MCF 10A (cell line): ENCODE measurements around the gene AVL9. TPM values are rescaled to one million over a fixed set of nuclear protein-coding genes. Genes with fewer than 3 reads are reported as not detected.
A peak's percentile ranks its signal among the peaks of the same experiment; 100 is the strongest.

Experiments
- BruUV-seq: library from RNA; stranded (reverse); fragments of 400-500 nt; replicated peaks from 2 replicates; lab custom pipeline; 2021; lab: Mats Ljungman, UMichigan
- CTCF ChIA-PET: fragments of 300-600 bp; sonication (Branson Sonifier 250); formaldehyde crosslinking; extraction: SDS; loops from one replicate; lab custom pipeline; 2021; ENCODE audit warnings: antibody characterized with exemption, inconsistent platforms; lab: Yijun Ruan, JAX
- POLR2A ChIA-PET: fragments of 300-600, 350-650 bp; sonication (Branson Sonifier 250); formaldehyde crosslinking; extraction: SDS; loops from one replicate; lab custom pipeline; 2020; ENCODE audit warnings: antibody characterized with exemption, inconsistent platforms; lab: Yijun Ruan, JAX
- DNase-seq: peaks from one replicate; pipeline ENCODE4 v3.0.0-alpha.2; 2018; ENCODE audit not compliant: unreplicated experiment
- H3K27ac Mint-ChIP-seq: one replicate; pipeline ENCODE4 v1.8.0; 2022; ENCODE audit warnings: mild to moderate bottlenecking, low read depth, mixed read lengths; ENCODE audit not compliant: unreplicated experiment
- H3K27me3 Mint-ChIP-seq: one replicate; pipeline ENCODE4 v1.8.0; 2022; ENCODE audit warnings: mixed read lengths; ENCODE audit not compliant: insufficient read depth, unreplicated experiment
- H3K36me3 Mint-ChIP-seq: one replicate; pipeline ENCODE4 v1.8.0; 2022; ENCODE audit warnings: mild to moderate bottlenecking, moderate library complexity, mixed read lengths; ENCODE audit not compliant: insufficient read depth, unreplicated experiment
- H3K4me1 Mint-ChIP-seq: one replicate; pipeline ENCODE4 v1.8.0; 2022; ENCODE audit warnings: mixed read lengths; ENCODE audit not compliant: insufficient read depth, unreplicated experiment
- H3K4me3 Mint-ChIP-seq: one replicate; pipeline ENCODE4 v1.8.0; 2022; ENCODE audit warnings: mild to moderate bottlenecking, moderate library complexity, mixed read lengths; ENCODE audit not compliant: unreplicated experiment
- H3K9me3 Mint-ChIP-seq: one replicate; pipeline ENCODE4 v1.8.0; 2022; ENCODE audit warnings: mixed read lengths; ENCODE audit not compliant: unreplicated experiment
- intact Hi-C: fragments of 100-400 bp; cut with micrococcal nuclease; formaldehyde crosslinking; loops from 2 replicates; pipeline ENCODE4 v1.14.1; 2022
- total RNA-seq: library from RNA; stranded (reverse); gene quantifications from 2 replicates; pipeline ENCODE4 v1.2.3, GENCODE V29; 2022
- TF ChIP-seq, protein P1 (sequence below): fragments of 200-600 bp; IDR thresholded peaks from one replicate; pipeline ENCODE4 v1.8.0; 2022; ENCODE audit warnings: antibody characterized with exemption, mild to moderate bottlenecking; ENCODE audit not compliant: unreplicated experiment

AVL9 gene
- total RNA-seq, 1 experiment from 2014 or later: 38.6 TPM

DNA sequence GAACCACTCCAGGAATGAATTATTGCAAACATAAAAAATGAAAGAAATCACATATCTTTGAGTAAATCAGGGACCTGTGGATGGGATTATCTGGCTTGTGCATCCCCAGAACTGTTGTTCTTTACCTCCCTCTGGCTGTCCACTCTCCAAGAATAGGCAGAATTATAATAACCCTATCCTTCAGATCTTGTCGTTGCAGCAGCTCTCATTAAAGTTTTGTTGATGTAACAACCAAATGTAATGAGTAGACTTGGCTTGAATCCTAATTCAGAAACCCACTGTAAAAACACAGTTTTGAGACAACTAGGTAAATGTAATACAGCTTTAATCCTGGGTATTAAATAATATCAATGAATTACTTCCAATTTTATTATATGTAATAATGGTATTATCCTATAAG, 21.3 kb upstream of the AVL9 start:
- DNase-seq: no peak
- peaks cover 13% of the 10 kb centered on the region for H3K4me1 Mint-ChIP-seq
- no peaks in the 10 kb centered on the region for H3K9me3 Mint-ChIP-seq
- no TSS peak for BruUV-seq
- TF ChIP-seq, protein P1, sequence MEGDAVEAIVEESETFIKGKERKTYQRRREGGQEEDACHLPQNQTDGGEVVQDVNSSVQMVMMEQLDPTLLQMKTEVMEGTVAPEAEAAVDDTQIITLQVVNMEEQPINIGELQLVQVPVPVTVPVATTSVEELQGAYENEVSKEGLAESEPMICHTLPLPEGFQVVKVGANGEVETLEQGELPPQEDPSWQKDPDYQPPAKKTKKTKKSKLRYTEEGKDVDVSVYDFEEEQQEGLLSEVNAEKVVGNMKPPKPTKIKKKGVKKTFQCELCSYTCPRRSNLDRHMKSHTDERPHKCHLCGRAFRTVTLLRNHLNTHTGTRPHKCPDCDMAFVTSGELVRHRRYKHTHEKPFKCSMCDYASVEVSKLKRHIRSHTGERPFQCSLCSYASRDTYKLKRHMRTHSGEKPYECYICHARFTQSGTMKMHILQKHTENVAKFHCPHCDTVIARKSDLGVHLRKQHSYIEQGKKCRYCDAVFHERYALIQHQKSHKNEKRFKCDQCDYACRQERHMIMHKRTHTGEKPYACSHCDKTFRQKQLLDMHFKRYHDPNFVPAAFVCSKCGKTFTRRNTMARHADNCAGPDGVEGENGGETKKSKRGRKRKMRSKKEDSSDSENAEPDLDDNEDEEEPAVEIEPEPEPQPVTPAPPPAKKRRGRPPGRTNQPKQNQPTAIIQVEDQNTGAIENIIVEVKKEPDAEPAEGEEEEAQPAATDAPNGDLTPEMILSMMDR: no peak
- no peak overlapping the region for H3K4me3 Mint-ChIP-seq
- intact Hi-C loops: no loop called here
- H3K36me3 Mint-ChIP-seq: no peaks in the 10 kb centered on the region
- ChIA-PET POLR2A (no interaction called here), CTCF (interaction anchor here (0.6 to 9.2 kb wide), 3 partner anchors 116 to 265 kb away, joined by 3 to 176 read pairs (median 5); no protein-coding TSS in a partner anchor)
- no peak overlapping the region for H3K27ac Mint-ChIP-seq
- H3K27me3 Mint-ChIP-seq: no peaks in the 10 kb centered on the region

DNA sequence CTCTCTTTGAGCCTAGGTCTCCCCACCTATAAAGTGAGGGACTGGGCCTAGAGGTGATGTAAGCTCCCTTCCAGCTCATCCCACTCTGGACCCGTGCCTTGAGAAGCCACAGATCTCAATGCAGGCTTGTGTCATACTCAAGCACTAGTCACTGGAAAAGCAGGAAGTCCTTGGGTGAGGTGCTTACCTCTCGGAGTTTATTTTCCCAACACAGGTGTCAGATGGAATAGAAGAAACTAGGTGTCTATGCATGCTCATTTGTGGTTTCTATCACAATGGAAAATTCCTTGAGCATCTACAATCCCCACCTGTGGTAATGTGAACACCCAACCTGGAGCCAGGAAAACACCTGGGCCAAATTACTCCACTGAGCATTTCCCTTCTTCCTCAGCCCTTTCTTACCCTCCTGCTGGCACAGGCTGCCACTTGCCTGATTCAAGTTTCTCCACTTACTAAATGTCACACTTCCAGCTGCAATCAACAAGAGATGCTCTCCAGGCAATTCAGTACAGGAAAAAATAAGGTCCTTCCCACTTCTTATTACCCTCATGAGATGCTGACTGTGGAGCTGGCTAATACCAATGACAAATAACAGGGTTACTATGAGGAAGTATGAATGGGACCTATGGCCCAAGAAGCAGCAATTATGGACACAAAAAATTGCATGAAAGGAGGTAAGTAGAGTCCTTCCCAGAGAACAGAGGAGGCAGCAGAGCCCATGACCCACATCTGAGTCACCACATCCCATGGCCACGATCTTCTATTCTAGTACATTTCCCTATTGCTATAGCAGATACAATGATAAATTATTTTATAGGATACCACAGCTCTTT, 18.3 kb upstream of the AVL9 start:
- TF ChIP-seq, protein P1: no peak

DNA sequence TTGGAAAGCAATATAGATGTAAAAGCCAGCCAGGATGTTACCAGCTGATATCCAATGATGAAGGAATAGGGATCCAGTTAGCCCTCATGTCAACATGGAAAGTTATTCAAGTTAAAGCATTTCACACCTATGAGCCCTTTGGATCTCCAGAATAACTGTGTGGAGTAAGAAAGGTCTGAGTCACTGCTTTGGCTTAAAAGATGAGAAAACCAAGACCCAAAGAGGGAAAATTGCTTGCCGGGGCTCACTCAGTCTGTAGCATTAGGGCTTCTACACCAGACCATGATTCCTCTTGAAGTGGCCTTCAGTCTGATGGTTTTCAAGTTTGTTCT, 17.7 kb upstream of the AVL9 start:
- POLR2A ChIA-PET: interaction anchor here (1.4 kb wide), 1 partner anchor 12 kb away, joined by 4 read pairs; the partner anchor contains the start of gene LSM5
- CTCF ChIA-PET: interaction anchor here (0.5 to 9.2 kb wide), 6 partner anchors 12 to 421 kb away, joined by 3 to 176 read pairs (median 4); partner anchors contain the start of gene LSM5
- Mint-ChIP-seq H3K4me1 (peaks cover 13% of the 10 kb centered on the region), H3K27ac (no peak overlapping the region), H3K4me3 (no peak overlapping the region), H3K9me3 (no peaks in the 10 kb centered on the region), H3K36me3 (no peaks in the 10 kb centered on the region), H3K27me3 (no peaks in the 10 kb centered on the region)
- no TSS peak for BruUV-seq
- intact Hi-C loops: no loop called here
- TF ChIP-seq, protein P1: no peak
- no peak for DNase-seq

More for the DNA sequence above, 18.3 kb upstream of the AVL9 start:
- H3K27ac Mint-ChIP-seq: no peak overlapping the region
- peak; percentile 53 for DNase-seq
- ChIA-PET POLR2A (interaction anchor here (1.4 kb wide), 1 partner anchor 13 kb away, joined by 4 read pairs; the partner anchor contains the start of gene LSM5), CTCF (interaction anchor here (0.5 to 9.2 kb wide), 7 partner anchors 13 to 513 kb away, joined by 3 to 176 read pairs (median 3); partner anchors contain the start of gene LSM5)
- peaks cover 13% of the 10 kb centered on the region for H3K4me1 Mint-ChIP-seq
- no peaks in the 10 kb centered on the region for H3K36me3 Mint-ChIP-seq
- no TSS peak for BruUV-seq
- H3K9me3 Mint-ChIP-seq: no peaks in the 10 kb centered on the region
- intact Hi-C loops: no loop called here
- no peaks in the 10 kb centered on the region for H3K27me3 Mint-ChIP-seq
- no peak overlapping the region for H3K4me3 Mint-ChIP-seq

DNA sequence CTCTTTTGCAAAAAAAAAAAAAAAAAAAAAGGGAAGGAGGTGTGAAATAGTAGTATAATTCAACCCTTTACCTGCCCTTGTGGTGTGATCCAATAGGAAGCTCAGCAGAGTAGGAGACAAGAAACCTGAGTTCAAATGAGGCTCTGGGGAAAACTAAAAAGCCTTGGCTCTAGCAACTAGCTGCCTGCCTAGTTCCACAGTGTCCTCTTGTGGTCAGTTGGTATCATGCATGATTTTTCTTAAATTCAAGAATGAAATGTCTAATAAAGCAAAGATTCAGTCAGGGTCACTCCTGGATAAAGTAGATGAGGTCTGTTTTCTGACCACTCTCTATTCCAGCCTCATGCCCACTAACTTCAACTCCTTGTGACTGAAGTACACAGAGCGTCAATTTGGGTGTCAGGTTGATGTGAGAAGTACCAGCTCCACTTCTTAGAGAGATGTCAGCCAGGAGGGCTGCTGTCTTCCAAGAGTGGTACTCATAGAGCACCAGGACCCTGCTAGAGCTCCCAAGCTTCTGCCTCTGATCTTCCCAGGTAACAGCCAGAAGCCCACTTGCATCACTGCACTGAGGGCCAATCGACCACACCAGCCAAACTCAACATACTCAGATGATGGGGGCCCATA, 15.6 kb upstream of the AVL9 start:
- intact Hi-C loops: loop anchor here (1.0 to 2.0 kb wide), 3 partner anchors 133 to 735 kb away; no protein-coding TSS in a partner anchor
- ChIA-PET CTCF (interaction anchor here (0.6 to 9.2 kb wide), 47 partner anchors 9 to 1996 kb away, joined by 3 to 176 read pairs (median 4); partner anchors contain the start of gene LSM5), POLR2A (interaction anchor here (0.6 to 1.0 kb wide), 4 partner anchors 10 to 269 kb away, joined by 3 to 6 read pairs (median 4); partner anchors contain the start of gene LSM5)
- Mint-ChIP-seq H3K4me1 (peaks cover 9% of the 10 kb centered on the region), H3K27ac (no peak overlapping the region), H3K4me3 (no peak overlapping the region), H3K9me3 (no peaks in the 10 kb centered on the region), H3K27me3 (no peaks in the 10 kb centered on the region), H3K36me3 (peaks cover under 1% of the 10 kb centered on the region)
- peak; percentile 63 for DNase-seq
- TF ChIP-seq, protein P1: peak; percentile 85
- BruUV-seq: no TSS peak
